Measurements from ENCODE around the gene SH3BGRL. TPM values are rescaled to one million over a fixed set of nuclear protein-coding genes. Genes with fewer than 3 reads are reported as not detected.

Gene SH3BGRL
- total RNA-seq, 6 donors from 2014 or later, result 51.4 to 155 (median 127) TPM

GRCh38 chrX:81286075-81286474 is 84.2 kb downstream of the SH3BGRL start:
- Histone ChIP-seq H3K4me3 (no peak overlapping the region), H3K27ac (no peak overlapping the region), H3K36me3 (no peaks in the 10 kb centered on the region), H3K9me3 (no peaks in the 10 kb centered on the region), H3K4me1 (no peaks in the 10 kb centered on the region), H3K27me3 (no peaks in the 10 kb centered on the region)
- no peak for ATAC-seq (ENCODE audit: low FRiP score in 2 of 2)
- WGBS, 2 donors, result 69 to 81% methylated on average over 3 of the region's 3 CpGs
- no peak for DNase-seq
- TF ChIP-seq POLR2AphosphoS5 (IDR thresholded peaks at IDR 0.05) (no peak), EP300 (IDR thresholded peaks at IDR 0.05) (no peak), CTCF (IDR thresholded peaks at IDR 0.05) (no peak), POLR2A (IDR thresholded peaks at IDR 0.05) (no peak)

DNA sequence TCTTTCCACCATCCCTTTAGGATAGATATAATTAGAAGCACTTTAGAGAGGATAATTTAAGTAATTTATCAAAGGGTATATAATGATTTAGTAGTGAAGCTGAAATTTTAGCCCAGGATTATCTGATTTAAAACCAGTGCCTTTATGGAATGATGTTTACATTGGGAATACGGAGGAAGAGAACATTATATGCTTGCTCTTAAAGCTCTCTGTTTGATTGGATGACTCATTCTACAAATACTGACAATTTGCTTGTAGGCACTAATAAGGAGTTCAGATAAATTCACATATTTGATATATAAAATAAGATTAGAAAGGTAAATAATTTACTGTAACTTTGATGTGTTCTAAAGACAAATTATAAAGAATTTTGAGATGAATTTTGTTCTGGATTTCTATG is 84.7 kb downstream of the SH3BGRL start:
- TF ChIP-seq CTCF (IDR thresholded peaks at IDR 0.05) (no peak), EP300 (IDR thresholded peaks at IDR 0.05) (no peak), POLR2A (IDR thresholded peaks at IDR 0.05) (no peak), POLR2AphosphoS5 (IDR thresholded peaks at IDR 0.05) (no peak)
- no peak overlapping the region for H3K27ac ChIP-seq
- H3K4me1 ChIP-seq, result no peaks in the 10 kb centered on the region
- no peaks in the 10 kb centered on the region for H3K36me3 ChIP-seq
- DNase-seq, result no peak
- 57 to 86% methylated on average over 1 of the region's 1 CpG for WGBS, 2 donors
- no peaks in the 10 kb centered on the region for H3K27me3 ChIP-seq
- H3K4me3 ChIP-seq, result no peak overlapping the region
- peaks cover 0 to 5% (median 0%) of the 10 kb centered on the region in 4 donors for H3K9me3 ChIP-seq
- ATAC-seq (ENCODE audit: low FRiP score in 2 of 2), result no peak

GRCh38 chrX:81291996-81292395 is 90.1 kb downstream of the SH3BGRL start:
- ATAC-seq (ENCODE audit: low FRiP score in 2 of 2), result no peak
- no peaks in the 10 kb centered on the region for H3K27me3 ChIP-seq
- 83 to 100% methylated on average over 1 to 2 of the region's 2 CpGs for WGBS, 2 donors
- TF ChIP-seq POLR2A (IDR thresholded peaks at IDR 0.05) (no peak), POLR2AphosphoS5 (IDR thresholded peaks at IDR 0.05) (no peak), CTCF (IDR thresholded peaks at IDR 0.05) (no peak)
- H3K36me3 ChIP-seq, result no peaks in the 10 kb centered on the region
- H3K4me1 ChIP-seq, result no peaks in the 10 kb centered on the region
- H3K4me3 ChIP-seq, result no peak overlapping the region
- H3K9me3 ChIP-seq, result peaks cover 0 to 32% (median 6%) of the 10 kb centered on the region in 4 donors
- DNase-seq, result no peak
- no peak overlapping the region for H3K27ac ChIP-seq

- DNase-seq, result no peak
Measured at GRCh38 chrX:81294101-81294500, 92.2 kb downstream of the SH3BGRL start.

More at GRCh38 chrX:81294101-81294500, 92.2 kb downstream of the SH3BGRL start:
- H3K4me1 ChIP-seq, result no peaks in the 10 kb centered on the region
- no peak overlapping the region for H3K27ac ChIP-seq
- H3K4me3 ChIP-seq, result no peak overlapping the region
- no peaks in the 10 kb centered on the region for H3K27me3 ChIP-seq
- no peaks in the 10 kb centered on the region for H3K36me3 ChIP-seq
- 83 to 91% methylated on average over 1 to 2 of the region's 2 CpGs for WGBS, 2 donors
- ATAC-seq (ENCODE audit: low FRiP score in 2 of 2), result no peak
- TF ChIP-seq EP300 (IDR thresholded peaks at IDR 0.05), result no peak
- no peak for TF ChIP-seq CTCF (IDR thresholded peaks at IDR 0.05)
- TF ChIP-seq POLR2AphosphoS5 (IDR thresholded peaks at IDR 0.05), result no peak
- H3K9me3 ChIP-seq, result peaks cover 0 to 32% (median 6%) of the 10 kb centered on the region in 4 donors

Measured in upper lobe of left lung (tissue), 6 donors.